NCI-H1092 treated with DMSO at 0.1 percent for 48 hours (cell line): Measurements from ENCODE around the gene NELL2.
"Not testable (repeated sequence)": the region's sequence is repeated elsewhere in the genome, so short reads cannot be mapped to it uniquely, and the experiment has no call there.

ENCODE experiments used
- DNase-seq: peaks from one replicate; lab custom pipeline; 2025; lab: John Stamatoyannopoulos, UW

NELL2 gene

DNA sequence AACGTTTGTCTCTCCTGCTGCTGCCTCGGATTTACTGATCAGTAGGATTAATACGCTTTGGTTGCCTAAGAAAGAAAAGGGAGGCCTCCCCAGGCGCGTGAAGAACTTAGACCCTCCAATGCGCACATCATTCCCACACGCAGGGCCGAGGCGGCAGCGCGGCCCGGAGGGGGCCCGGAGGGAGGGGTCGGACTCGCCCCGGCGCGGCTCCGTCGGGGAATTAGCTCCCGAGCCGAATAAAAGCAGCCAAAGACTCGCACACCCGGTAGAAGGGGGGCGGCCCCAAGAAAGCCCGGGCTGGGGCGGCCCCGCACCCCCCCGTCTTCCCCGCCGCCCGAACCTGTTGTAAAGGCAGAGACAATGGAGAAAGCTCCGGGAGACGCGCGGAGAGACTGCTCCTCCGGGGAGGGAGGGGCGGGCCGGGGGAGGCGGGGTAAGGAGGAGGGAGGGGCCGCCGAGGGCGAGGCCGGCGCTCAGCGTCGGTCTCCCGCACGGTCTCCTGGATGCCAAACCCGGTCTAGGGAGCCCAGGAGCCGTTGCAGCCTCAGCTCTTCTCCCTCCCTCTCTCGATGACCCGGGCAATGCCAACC, at the start of gene NELL2:
TSS of gene NELL2 (minus strand) at position 362 of the 590 bp plus-strand sequence. CDS start 446 bp downstream, outside the sequence.
- peak; percentile 97 for DNase-seq

DNA sequence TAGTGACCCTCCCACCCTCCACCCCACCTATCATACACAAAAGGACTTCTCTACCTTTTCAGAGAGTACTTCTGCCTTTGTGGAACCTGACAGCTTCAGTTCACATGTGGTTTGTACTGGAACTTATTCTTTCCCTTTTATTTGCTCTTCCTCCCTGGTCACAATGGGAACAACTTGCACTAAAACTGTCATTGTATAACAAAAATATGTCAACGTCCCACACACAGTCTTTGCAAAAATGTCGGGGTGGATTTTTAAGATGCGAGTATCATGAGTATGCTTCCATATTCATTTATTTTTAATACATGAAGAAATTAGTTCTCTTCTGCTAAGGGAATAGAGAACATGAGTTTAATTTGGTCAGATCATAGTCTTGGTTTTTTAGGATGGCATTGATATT, 45.6 kb upstream of the NELL2 start:
- no peak for DNase-seq

DNA sequence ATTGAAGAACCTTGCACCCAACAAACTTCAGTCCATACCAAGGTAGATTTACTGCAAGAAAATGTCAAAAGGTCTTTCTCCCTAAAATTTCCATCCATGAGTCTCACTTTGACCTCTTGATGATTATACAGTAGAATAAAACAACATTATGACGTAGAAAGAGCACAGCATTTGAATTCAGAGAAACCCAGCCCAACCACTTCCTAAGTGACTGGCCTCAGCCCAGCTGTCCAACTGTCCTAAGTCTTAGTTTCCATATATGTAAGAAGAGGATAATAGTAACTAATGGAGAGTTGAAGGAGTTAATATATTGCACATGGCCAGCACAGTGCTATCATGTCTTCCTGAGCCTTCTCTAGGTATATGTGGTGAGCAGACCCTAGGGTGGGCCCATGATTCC, 41.0 kb upstream of the NELL2 start:
- DNase-seq, result no peak

DNA sequence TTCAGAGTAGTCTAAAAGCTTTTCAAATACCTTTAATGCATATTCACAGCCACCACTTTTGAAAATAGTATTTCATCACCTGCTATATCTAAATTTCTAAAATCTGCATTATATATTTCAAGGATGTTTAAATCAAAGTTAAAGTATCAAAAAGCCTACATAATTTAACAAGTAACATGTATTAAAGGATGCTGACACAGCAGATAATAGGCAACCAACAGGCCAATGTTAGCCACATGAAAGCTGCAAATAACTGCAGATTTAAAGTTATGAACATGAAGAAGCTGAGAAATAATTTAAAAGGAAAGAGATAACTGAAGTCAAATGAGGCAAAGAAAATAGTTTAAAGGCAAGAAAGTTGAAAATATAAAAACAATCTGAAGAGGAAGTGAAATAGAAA, 39.8 kb upstream of the NELL2 start:
- DNase-seq, result no peak

DNA sequence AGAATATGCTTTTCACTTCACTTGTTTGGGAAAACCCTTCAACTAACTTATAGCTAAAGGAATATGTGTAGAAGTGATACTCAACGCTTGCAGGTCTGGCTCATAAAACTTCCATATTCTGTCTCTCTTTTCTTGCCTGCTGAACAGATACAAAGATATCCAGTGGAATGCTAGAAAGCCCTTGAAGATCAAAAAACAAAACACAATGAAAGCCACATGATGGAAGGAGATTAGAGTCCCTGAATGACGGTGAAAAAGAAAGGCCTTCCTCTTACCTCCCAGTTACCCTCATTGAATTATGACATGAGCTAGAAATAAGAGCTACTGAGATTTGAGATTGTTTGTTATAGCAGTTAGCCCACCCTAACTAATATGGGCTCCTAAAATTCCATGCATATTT, 28.2 kb upstream of the NELL2 start:
- no peak for DNase-seq

DNA sequence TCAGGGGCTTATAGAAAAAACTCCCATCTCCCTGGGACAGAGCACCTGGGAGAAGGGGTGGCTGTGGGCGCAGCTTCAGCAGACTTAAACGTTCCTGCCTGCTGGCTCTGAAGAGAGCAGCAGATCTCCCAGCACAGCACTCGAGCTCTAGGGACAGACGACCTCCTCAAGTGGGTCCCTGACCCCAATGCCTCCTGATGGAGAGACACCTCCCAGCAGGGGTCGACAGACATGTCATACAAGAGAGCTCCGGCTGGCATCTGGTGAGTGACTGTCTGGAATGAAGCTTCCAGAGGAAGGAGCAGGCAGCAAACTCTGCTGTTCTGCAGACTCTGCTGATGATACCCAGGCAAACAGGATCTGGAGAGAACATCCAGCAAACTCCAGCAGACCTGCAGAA, 22.0 kb upstream of the NELL2 start:
- not testable (repeated sequence) for DNase-seq

DNA sequence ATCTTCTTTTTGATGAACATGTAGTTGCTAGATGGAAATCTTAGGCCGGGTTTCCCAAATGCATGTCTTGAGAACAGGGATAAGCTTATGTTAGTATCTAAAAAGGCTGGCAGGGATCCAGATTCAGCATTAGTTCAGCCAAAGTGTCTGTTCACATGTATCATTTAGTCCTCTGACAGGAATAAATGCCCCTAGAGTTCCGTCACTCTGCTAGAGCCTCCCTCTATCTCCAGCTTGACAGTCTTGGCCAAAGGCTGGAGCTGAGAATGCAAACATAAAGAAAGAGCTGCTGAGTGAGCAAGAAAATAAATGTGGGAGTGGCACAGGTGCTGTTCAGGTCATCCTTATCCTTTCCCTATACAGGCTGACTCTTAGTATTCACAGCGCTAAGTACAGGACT, 13.8 kb upstream of the NELL2 start:
- no peak for DNase-seq

DNA sequence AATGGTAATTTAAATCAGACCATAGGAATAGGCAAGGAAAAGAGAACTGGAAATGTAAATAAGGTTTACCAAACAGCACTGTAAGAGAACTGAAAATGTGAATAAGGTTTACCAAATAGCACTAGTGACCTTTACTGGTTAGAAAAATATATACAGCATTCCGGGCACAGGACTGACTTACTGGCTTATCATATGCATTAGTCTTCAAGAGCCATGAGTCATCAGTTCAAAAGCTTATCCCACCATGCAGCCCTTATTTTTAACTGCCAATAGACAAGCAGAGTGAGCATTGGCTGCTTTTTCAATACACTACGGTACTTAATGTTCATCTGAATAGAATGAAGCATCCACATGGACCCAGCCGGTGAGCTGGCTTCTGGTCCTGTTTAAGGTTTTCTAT, 13.0 kb upstream of the NELL2 start:
- DNase-seq, result no peak

DNA sequence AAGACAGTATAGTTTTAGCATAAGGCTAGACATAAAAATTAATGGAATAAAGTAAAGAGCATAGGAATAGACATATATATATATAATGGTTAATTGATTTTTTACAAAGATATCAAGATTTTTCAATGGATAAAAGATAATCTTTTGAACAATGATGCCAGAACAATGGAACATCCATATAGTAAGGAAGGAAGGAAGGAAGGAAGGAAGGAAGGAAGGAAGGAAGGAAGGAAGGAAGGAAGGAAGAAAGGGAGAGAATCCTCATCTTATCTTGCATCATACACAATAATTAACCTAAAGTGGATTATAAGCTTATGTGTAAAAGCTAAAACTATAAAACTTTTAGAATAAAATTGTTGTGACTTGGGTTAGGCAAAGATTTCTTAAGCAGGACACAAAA, 9.8 kb upstream of the NELL2 start:
- DNase-seq, result no peak

DNA sequence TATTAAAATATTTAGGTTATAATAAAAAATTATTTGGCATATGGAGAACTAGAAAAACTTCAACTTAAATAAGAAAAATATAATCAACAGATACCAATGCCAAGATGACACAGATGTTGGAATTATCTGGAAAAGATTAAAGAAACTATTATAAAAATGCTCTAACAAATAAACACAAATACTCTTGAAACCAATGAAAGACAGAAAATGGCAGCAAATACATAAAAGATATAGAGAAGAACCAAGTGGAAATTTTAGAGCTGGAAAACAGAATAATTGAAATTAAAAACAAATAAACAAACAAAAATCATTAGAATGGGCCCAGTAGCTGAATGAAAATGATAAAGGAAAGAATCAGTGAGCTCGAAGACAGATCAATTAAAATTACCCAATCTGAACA, 5.1 kb upstream of the NELL2 start:
- no peak for DNase-seq

DNA sequence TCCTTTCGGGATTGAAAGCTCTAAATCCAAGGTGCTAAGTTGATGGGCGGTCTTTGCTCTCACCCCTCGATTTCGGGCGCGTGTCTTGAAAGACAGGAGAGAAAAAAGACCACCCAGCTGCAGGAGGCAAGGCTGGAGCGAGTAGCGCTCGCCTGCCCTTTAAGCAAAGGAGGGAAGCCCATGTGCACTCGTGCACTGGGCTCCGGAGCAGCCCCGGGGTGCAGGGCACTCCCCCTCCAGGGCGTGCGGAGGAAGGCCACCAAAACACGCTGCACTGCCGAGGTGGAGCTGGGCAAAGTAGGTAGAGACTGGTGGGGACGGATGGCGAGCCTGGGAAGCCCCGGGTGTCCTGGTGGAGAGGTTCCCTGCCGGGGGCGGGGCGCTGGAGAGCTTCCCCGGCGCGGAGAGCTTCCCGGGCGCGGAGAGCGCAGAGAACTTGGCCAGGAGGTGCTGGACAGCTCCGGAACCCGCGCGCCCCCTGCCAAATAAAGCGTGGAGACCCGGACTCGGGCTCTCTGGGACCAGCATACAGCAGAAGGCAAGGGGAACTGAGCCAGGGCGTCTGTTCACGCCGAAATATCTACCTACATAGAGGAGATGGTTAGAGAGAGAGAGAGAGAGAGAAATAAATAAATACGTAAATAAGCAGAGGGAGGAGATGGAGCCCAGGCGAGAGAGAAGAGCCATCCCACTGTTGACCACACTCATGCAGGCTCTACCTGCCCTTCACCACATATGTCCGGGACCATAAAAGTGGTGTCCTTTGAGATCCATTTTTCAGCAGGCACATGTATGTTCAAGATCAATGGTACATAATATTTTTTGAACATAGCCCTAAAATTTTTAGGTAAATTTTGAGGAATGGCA, 662 bp upstream of the NELL2 start:
- DNase-seq, result peak; percentile 97

DNA sequence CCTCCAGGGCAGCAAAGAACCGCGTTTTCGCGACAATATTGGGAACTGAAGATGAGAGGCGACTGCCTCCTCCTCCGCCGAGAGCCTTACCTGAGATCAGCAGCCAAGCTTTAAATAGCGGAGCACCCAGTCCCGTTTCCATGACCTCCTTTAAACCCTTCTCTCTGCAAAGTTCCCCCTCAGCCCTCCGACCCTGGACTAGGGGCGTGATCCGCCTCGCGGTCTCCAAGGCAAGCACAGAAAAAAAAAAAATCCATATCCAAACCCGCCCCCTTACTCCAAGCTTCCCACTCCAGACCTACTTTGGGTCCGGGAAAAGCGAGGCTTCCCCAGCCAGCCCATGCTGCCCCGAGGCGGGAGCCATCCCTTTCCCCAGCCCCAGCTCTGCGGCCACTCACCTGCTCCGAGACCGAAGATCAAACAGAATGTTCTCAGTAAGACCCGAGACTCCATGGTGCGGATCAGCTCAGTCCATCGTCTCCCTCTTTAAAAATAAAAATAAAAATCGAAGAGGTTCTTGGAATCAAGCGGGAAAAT, 630 bp downstream of the NELL2 start:
- DNase-seq, result peak; percentile 91

DNA sequence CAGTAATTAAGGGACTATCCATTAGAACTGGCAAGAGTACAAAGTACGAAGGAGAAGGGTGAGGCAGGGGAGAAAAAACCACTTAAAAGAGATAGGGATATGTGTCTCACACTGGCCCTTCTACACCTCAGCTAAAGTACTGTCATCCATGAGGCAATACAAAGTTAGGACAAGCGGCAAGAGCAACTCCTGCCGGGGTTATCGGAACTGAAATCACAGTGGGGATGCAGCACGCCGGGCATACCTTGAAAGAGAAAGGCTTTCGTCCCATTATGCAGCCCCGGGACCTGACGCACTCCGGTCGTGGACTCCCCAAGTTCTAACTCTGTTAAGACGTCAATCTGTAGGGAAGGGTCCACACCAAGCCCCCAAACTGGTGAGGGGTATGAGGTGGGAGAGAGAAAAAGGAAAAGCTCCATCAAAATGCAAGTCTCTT, 1.1 kb downstream of the NELL2 start:
- peak; percentile 73 for DNase-seq

DNA sequence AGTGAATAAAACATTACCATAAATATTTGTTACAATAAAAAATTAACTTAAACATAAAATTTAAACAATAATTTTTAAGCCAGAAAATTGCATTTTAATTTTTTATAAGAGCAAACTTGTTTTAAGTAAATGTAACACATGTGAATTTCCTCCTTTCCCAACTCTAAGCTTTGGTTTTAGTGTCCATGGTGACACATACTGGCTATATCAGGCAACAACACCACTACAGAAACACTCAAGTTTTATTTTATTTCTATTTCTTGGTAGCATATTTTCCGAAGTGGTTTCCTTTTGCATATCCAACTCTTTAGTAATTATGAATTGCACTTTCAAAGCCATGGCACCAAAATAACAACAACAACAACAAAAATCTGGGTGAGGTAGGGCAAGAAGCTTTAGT, 2.2 kb downstream of the NELL2 start:
- DNase-seq, result peak; percentile 74

DNA sequence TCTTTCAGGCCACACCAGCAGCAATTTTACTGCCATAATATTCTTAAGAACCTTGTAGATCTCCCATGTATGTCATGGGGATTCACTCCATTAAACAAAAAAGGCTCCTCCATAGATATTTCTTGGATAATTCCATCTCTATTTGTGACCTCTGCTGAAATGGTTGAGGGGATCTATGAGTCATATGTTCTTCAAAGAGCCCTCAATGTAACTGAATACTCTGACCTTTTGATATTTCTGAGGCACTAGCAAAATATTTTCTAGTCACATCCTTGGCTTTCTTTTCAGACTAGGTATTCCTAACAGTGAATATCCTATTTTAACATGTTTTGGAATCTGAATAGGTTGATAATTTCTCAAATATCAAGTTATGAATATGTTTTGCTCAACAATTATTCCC, 6.6 kb downstream of the NELL2 start:
- DNase-seq, result no peak

DNA sequence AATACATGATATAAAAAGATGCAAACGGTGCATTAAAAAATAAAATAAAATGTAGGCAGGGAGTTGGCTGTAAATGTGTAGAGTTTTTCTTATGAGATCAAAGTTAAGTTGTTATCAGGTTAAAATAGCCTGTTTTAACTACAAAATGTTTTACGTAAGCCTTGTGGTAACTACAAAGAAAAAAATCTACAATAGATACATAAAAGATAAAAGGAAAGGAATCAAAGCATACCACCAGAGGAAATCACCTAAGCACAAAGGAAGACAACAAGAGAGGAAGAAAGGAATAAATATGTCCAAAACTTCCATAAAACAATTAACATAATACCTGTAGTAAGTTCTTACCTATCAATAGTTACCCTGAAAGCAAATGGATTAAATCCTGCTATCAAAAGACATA, 12.2 kb downstream of the NELL2 start:
- no peak for DNase-seq

DNA sequence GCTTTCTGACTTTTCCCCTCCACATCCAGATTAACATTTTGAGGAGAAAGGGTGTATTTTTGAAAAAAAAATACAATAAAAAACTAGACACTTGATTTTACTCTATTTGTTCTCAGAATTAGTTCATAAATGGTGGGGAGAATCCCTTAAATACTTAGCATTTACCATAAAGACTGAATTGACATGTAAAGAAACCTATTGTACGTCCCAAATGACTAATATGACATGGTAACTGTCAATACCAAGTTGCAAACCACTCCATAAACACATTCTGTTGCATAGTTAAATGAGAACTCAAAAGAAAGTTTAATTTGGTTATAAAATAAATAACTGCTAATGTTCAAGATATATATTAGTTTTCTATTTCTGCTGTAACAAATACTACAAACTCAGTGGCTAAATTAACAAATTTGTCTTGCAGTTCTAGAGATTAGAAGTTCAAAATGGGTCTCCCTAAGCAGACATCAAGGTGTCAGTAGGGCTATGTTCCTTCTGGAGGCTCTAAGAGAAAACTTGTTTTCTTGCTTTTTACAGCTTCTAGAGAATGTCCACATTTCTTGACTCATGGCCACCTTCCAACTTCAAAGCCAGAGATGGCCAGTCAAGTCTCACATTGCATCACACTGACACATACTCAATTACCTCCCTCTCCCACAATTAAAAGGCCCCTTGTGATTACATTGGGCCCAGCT, 16.0 kb downstream of the NELL2 start:
- DNase-seq, result no peak

DNA sequence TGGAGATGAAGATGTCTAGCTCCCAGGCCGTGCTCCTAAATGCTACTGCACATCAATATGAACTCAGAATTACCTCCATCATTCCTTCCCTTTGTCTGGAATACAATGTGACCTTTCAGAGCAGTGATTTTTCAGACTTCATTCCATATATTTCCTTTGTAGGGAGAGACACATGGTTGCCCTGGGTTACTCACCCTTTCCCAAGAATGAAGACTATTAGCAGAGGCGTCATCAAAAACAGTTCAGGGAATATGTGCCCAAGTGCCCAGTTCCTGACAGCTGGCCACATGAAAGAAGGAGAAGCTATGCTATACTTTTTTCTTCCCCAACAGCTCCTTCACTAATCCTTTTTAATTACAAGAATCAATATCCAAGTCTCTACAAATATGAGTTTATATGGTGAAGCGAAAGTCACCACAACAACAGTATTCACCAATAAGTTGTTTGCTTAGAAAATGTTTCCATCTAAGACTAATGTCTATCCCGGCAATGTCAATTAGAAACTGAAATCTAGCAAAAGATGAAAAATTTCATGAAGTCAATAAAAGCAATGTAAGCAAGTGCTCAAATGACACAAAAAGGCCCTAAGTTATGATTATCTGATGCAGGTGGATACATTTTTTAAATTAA, 17.8 kb downstream of the NELL2 start:
- no peak for DNase-seq

DNA sequence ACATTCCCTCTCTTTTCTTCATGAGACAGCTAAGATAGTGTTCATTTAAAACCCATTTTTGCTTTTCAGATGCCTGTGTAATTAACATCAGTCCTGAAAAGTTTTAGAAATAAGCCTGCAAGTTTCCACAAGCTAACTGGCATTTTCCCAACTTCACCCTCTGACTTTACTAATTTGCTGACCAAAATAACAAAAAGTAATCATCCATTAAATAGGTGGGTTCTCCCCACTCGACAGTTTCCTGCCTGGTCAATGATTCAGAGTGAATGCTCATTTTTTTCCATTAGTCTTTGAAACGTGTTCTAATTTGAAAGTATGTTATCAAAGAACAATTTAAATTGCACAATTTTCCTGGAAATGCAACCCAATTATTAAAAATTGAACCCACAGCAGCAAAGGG, 23.6 kb downstream of the NELL2 start:
- no peak for DNase-seq

DNA sequence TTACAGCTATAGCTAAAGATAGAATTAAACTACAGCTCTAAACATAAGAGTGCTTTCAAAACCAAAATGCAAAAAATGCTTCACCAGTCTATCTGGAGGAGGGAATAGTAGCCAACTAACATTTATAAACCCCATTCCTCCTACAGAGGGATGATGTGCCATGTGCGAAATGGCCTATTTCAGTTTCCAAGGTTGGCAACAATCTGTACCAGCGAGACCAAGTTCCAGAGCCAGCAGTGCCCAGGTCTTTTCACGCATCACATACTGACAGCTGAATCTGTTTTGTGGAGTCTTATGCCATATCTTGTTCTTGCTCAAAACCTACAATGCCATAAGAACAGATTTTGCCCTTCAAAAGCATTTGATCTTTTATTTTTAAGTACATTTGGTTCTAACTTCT, 24.5 kb downstream of the NELL2 start:
- DNase-seq, result no peak

DNA sequence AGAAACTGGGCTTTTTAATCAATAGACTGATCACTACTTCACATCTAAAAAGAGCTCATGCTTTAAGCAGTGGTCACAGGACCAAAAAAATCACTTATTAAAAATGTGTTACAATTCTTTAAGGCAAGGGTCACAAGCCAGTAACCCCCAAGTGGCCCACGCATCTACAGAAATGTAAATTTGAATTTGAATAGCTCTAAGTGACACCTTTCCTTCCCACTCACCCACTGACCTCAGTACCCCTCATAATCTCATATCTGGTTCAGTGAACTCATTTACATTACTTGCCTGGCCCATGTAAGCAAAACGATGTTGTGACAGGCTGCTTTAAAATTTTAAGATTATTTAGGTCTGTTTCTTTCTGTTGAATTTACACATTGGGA, 27.4 kb downstream of the NELL2 start:
- DNase-seq, result no peak
